HG02759 (cell line): ENCODE measurements around the gene ENKD1.

Experiments
- ATAC-seq: cut with Tn5 transposase; IDR thresholded peaks from one replicate; pipeline ENCODE4 v1.9.1; 2021; ENCODE audit warnings: mild to moderate bottlenecking, moderate library complexity; ENCODE audit not compliant: unreplicated experiment

Gene ENKD1

GRCh38 chr16:67651847-67652246, 14.7 kb downstream of the ENKD1 start:
- no peak for ATAC-seq

- no peak for ATAC-seq
Observed at GRCh38 chr16:67651039-67651438, 15.5 kb downstream of the ENKD1 start.

GRCh38 chr16:67650023-67650422, 16.5 kb downstream of the ENKD1 start:
- no peak for ATAC-seq

GRCh38 chr16:67649494-67649931, 17.0 kb downstream of the ENKD1 start:
- ATAC-seq, result no peak

GRCh38 chr16:67648764-67649407, 17.7 kb downstream of the ENKD1 start:
- no peak for ATAC-seq

GRCh38 chr16:67648088-67648763, 18.3 kb downstream of the ENKD1 start:
- ATAC-seq, result no peak

GRCh38 chr16:67647681-67648080, 18.9 kb downstream of the ENKD1 start:
- no peak for ATAC-seq

- ATAC-seq, result no peak
Observed at GRCh38 chr16:67647111-67647651, 19.4 kb downstream of the ENKD1 start.

GRCh38 chr16:67645397-67646121, 21.0 kb downstream of the ENKD1 start:
- no peak for ATAC-seq

GRCh38 chr16:67644038-67644437, 22.5 kb downstream of the ENKD1 start:
- no peak for ATAC-seq

GRCh38 chr16:67641779-67642708, 24.5 kb downstream of the ENKD1 start:
- no peak for ATAC-seq

- ATAC-seq, result no peak
Observed at GRCh38 chr16:67637625-67638024, 28.9 kb downstream of the ENKD1 start.

- no peak for ATAC-seq
Observed at GRCh38 chr16:67636713-67637112, 29.8 kb downstream of the ENKD1 start.

GRCh38 chr16:67632415-67633172, 34.0 kb downstream of the ENKD1 start:
- no peak for ATAC-seq

- no peak for ATAC-seq
Observed at GRCh38 chr16:67628216-67628615, 38.3 kb downstream of the ENKD1 start.

- ATAC-seq, result no peak
Observed at GRCh38 chr16:67613808-67614207, 52.7 kb downstream of the ENKD1 start.
